Trophoblast cell (in vitro differentiated cells and primary cell): Measurements from ENCODE around the gene POLR1A.

ENCODE experiments used
- DNase-seq, 2 donors: peaks; one replicate each; pipeline ENCODE4 v3.0.0-alpha.2; 2016
- H2AFZ ChIP-seq: 2 replicates; pipeline ENCODE4 v1.6.1; 2013; ENCODE audit warnings: low read length, moderate library complexity, mild to moderate bottlenecking; ENCODE audit not compliant: insufficient read depth, poor library complexity
- H2AK5ac ChIP-seq: 2 replicates; pipeline ENCODE4 v1.6.1; 2013; ENCODE audit warnings: mild to moderate bottlenecking, low read length
- H2BK120ac ChIP-seq: 2 replicates; pipeline ENCODE4 v1.6.1; 2013; ENCODE audit warnings: low read length, mild to moderate bottlenecking, moderate library complexity; ENCODE audit not compliant: insufficient read depth, poor library complexity
- H2BK12ac ChIP-seq: 2 replicates; pipeline ENCODE4 v1.6.1; 2013; ENCODE audit warnings: mild to moderate bottlenecking, low read length, moderate library complexity
- H2BK5ac ChIP-seq: 2 replicates; pipeline ENCODE4 v1.6.1; 2013; ENCODE audit warnings: low read length, low read depth, moderate library complexity, mild to moderate bottlenecking; ENCODE audit not compliant: poor library complexity
- H3K14ac ChIP-seq: 2 replicates; pipeline ENCODE4 v1.6.1; 2013; ENCODE audit warnings: mild to moderate bottlenecking, low read length
- H3K18ac ChIP-seq: 2 replicates; pipeline ENCODE4 v1.6.1; 2013; ENCODE audit warnings: mild to moderate bottlenecking, low read length
- H3K23ac ChIP-seq: 2 replicates; pipeline ENCODE4 v1.6.1; 2013; ENCODE audit warnings: low read length
- H3K27ac ChIP-seq: 2 replicates; pipeline ENCODE4 v1.5.1; 2013; ENCODE audit warnings: low read depth, mild to moderate bottlenecking, inconsistent platforms, low read length, moderate library complexity
- H3K27me3 ChIP-seq: 2 replicates; pipeline ENCODE4 v1.6.1; 2013; ENCODE audit warnings: inconsistent platforms, mild to moderate bottlenecking, low read length, moderate library complexity; ENCODE audit not compliant: insufficient read depth
- H3K36me3 ChIP-seq, 2 experiments: 1 replicate in 1 of 2; 2 replicates in 1 of 2; pipeline ENCODE4 v1.6.1; 2013; ENCODE audit warnings: low read length in 2 of 2, mild to moderate bottlenecking in 2 of 2, moderate library complexity in 1 of 2; ENCODE audit not compliant: insufficient read depth in 2 of 2, control insufficient read depth in 1 of 2
- H3K4ac ChIP-seq: 2 replicates; pipeline ENCODE4 v1.6.1; 2013; ENCODE audit warnings: low read depth, mild to moderate bottlenecking, low read length, moderate library complexity
- H3K4me1 ChIP-seq, 2 experiments: 1 replicate in 1 of 2; 2 replicates in 1 of 2; pipeline ENCODE4 v1.6.1; 2013; ENCODE audit warnings: low read length in 2 of 2, mild to moderate bottlenecking in 2 of 2, moderate library complexity in 1 of 2; ENCODE audit not compliant: insufficient read depth in 2 of 2, control insufficient read depth in 1 of 2
- H3K4me2 ChIP-seq: 2 replicates; pipeline ENCODE4 v1.6.1; 2013; ENCODE audit warnings: inconsistent platforms, mild to moderate bottlenecking, low read length, moderate library complexity
- H3K4me3 ChIP-seq: 2 replicates; pipeline ENCODE4 v1.5.1; 2013; ENCODE audit warnings: mild to moderate bottlenecking, low read depth, low read length, inconsistent platforms
- H3K79me1 ChIP-seq: one replicate; pipeline ENCODE4 v1.6.1; 2013; ENCODE audit warnings: low read length
- H3K79me2 ChIP-seq: 2 replicates; pipeline ENCODE4 v1.6.1; 2013; ENCODE audit warnings: low read length, mild to moderate bottlenecking; ENCODE audit not compliant: control insufficient read depth, insufficient read depth, poor library complexity
- H3K9ac ChIP-seq: 2 replicates; pipeline ENCODE4 v1.6.1; 2013; ENCODE audit warnings: mild to moderate bottlenecking, low read length
- H3K9me3 ChIP-seq: 2 replicates; pipeline ENCODE4 v1.6.1; 2013; ENCODE audit warnings: low read depth, mild to moderate bottlenecking, control low read depth, inconsistent platforms, low read length; ENCODE audit not compliant: insufficient read depth
- H4K12ac ChIP-seq: 2 replicates; pipeline ENCODE4 v1.6.1; 2013; ENCODE audit warnings: low read depth, mild to moderate bottlenecking, low read length, moderate library complexity
- H4K8ac ChIP-seq: 2 replicates; pipeline ENCODE4 v1.6.1; 2013; ENCODE audit warnings: low read depth, mild to moderate bottlenecking, low read length, moderate library complexity
- H4K91ac ChIP-seq: one replicate; pipeline ENCODE4 v1.6.1; 2013; ENCODE audit warnings: low read depth, mild to moderate bottlenecking, low read length, moderate library complexity
- WGBS: extraction: QIAGEN DNeasy Blood & Tissue Kit; methylation state at CpG from one replicate; pipeline ENCODE4 v1.1.7; 2013; ENCODE audit warnings: missing lambda C conversion rate; ENCODE audit not compliant: insufficient read length, insufficient coverage; ENCODE audit errors: extremely low coverage; 5-methylcytosine and 5-hydroxymethylcytosine counted together

POLR1A gene

DNA sequence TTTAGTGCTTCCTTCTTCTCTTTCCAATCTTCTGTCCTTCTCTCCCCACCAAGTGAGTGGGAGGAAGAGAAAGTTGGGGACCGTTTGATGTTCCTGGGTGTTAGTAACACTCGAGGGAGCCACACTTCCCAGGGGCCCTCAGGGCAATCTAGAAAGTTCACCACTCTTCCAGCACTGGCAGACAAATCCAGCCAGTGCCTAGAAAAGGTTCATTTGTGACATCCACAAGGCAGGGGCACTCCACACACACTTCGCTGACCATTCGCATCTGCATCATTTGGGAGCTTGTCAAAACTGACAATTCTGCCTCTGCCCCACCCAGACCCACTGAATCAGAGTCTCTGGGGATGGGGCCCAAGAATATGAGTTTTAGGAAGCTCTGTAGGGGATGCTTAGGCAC lies 130.1 kb downstream of the POLR1A start:
- H3K27ac ChIP-seq = no peak overlapping the region
- H3K4me1 ChIP-seq = no peaks in the 10 kb centered on the region
- H2AFZ ChIP-seq = no peak overlapping the region
- no peaks in the 10 kb centered on the region for H3K27me3 ChIP-seq
- no peak overlapping the region for H3K9ac ChIP-seq
- no peak overlapping the region for H3K18ac ChIP-seq
- no peak overlapping the region for H4K12ac ChIP-seq
- H2BK5ac ChIP-seq = no peak overlapping the region
- no peak overlapping the region for H3K4me2 ChIP-seq
- H3K79me2 ChIP-seq = no peaks in the 10 kb centered on the region
- no peak overlapping the region for H2AK5ac ChIP-seq
- peaks cover 4% of the 10 kb centered on the region for H3K9me3 ChIP-seq
- H2BK120ac ChIP-seq = no peak overlapping the region
- H3K14ac ChIP-seq = no peak overlapping the region
- no peak overlapping the region for H2BK12ac ChIP-seq
- no peak overlapping the region for H4K91ac ChIP-seq
- no peaks in the 10 kb centered on the region for H3K36me3 ChIP-seq
- no peak overlapping the region for H4K8ac ChIP-seq
- WGBS = no CpG with 5 or more reads among the region's 4 CpGs
- H3K23ac ChIP-seq = no peak overlapping the region
- no peaks in the 10 kb centered on the region for H3K79me1 ChIP-seq
- DNase-seq = no peak
- no peak overlapping the region for H3K4ac ChIP-seq
- no peak overlapping the region for H3K4me3 ChIP-seq

DNA sequence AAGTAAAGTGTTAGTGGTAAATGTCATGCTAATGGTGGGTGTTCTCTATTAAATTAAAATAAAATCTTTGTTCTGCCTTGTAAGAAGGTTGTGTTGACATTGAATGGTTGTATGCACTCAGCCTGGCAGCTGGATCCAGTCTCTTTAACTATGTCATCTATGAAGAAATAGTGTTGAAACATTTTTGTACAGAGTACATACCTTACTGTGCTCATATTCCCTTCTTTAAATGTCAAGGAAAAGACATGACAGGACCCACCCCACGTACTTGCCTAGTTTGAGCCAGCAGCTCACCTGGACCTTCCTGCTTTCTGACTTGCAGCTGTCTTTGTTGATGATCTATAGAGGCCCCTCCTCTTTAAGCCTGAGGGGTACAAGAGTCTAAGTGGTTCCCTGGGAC lies 131.3 kb downstream of the POLR1A start:
- Histone ChIP-seq H3K9me3 (peaks cover 4% of the 10 kb centered on the region), H3K36me3 (no peaks in the 10 kb centered on the region), H3K27ac (no peak overlapping the region), H2BK5ac (no peak overlapping the region), H3K79me1 (no peaks in the 10 kb centered on the region), H4K12ac (no peak overlapping the region), H3K4me2 (no peak overlapping the region), H3K14ac (no peak overlapping the region), H3K23ac (no peak overlapping the region), H2BK120ac (no peak overlapping the region), H3K4me1 (no peaks in the 10 kb centered on the region), H3K27me3 (no peaks in the 10 kb centered on the region), H2AK5ac (no peak overlapping the region), H2BK12ac (no peak overlapping the region), H3K18ac (no peak overlapping the region), H2AFZ (no peak overlapping the region), H3K4ac (no peak overlapping the region), H4K91ac (no peak overlapping the region), H3K79me2 (no peaks in the 10 kb centered on the region), H3K4me3 (no peak overlapping the region), H3K9ac (no peak overlapping the region), H4K8ac (no peak overlapping the region)
- no CpG with 5 or more reads among the region's 1 CpG for WGBS
- peak in 1 of 2 donors; percentile 36 for DNase-seq

DNA sequence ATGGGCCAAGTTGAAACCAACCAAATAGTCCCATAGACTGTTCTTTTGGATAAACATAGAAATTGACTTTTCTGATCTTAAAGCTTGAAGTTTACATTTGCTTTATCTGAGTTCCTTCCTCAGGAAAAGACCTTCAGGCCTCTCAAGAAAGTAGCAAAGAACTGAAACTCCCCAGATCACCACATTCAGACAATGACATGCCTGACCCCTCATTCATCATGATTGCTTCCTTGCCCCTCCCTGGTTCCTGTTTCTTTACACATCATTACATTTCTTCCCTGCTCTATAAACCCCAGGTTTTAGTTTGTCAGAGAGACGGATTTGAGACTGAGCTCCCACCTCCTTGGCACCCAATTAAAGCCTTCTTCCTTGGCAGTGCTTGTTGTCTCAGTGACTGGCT lies 133.3 kb downstream of the POLR1A start:
- no peak overlapping the region for H3K18ac ChIP-seq

DNA sequence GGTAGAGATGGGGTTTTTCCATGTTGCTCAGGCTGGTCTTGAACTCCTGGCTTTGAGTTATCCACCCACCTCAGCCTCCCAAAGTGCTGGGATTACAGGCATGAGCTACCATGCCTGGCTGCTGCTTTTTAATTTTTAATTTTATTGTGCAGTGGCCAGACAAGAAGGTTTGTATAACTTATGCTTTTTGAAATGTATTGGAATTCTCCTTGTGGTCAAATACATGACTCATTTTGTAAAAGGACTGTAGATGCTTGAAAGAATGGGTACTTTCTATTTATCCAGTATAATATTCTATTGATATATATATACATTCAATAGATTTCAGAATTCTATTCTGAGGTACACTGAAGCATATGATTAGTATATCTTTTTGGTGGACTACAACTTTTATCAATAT lies 134.3 kb downstream of the POLR1A start:
- Histone ChIP-seq H2AK5ac (no peak overlapping the region), H3K79me2 (no peaks in the 10 kb centered on the region)

More for the DNA sequence above, 133.3 kb downstream of the POLR1A start:
- H3K4ac ChIP-seq = no peak overlapping the region
- no peak for DNase-seq
- no peak overlapping the region for H2AK5ac ChIP-seq
- H4K8ac ChIP-seq = no peak overlapping the region
- H3K36me3 ChIP-seq = no peaks in the 10 kb centered on the region
- H3K27me3 ChIP-seq = no peaks in the 10 kb centered on the region
- no peaks in the 10 kb centered on the region for H3K79me1 ChIP-seq
- H2BK12ac ChIP-seq = no peak overlapping the region
- no peak overlapping the region for H2BK5ac ChIP-seq
- no CpG with 5 or more reads among the region's 1 CpG for whole genome bisulfite sequencing
- peaks cover 4% of the 10 kb centered on the region for H3K9me3 ChIP-seq
- H3K4me1 ChIP-seq = no peaks in the 10 kb centered on the region
- no peak overlapping the region for H3K9ac ChIP-seq
- H3K79me2 ChIP-seq = no peaks in the 10 kb centered on the region
- no peak overlapping the region for H2BK120ac ChIP-seq
- H3K14ac ChIP-seq = no peak overlapping the region
- H2AFZ ChIP-seq = no peak overlapping the region
- no peak overlapping the region for H3K27ac ChIP-seq
- no peak overlapping the region for H3K4me3 ChIP-seq
- H4K91ac ChIP-seq = no peak overlapping the region
- no peak overlapping the region for H4K12ac ChIP-seq
- no peak overlapping the region for H3K23ac ChIP-seq
- H3K4me2 ChIP-seq = no peak overlapping the region

More for the DNA sequence above, 134.3 kb downstream of the POLR1A start:
- H2BK12ac ChIP-seq = no peak overlapping the region
- H3K9ac ChIP-seq = no peak overlapping the region
- no peak overlapping the region for H2BK120ac ChIP-seq
- H3K18ac ChIP-seq = no peak overlapping the region
- no peaks in the 10 kb centered on the region for H3K36me3 ChIP-seq
- H3K14ac ChIP-seq = no peak overlapping the region
- H3K79me1 ChIP-seq = no peaks in the 10 kb centered on the region
- H3K23ac ChIP-seq = no peak overlapping the region
- no peak overlapping the region for H2BK5ac ChIP-seq
- no peak overlapping the region for H3K4me2 ChIP-seq
- H3K4me3 ChIP-seq = no peak overlapping the region
- peaks cover 2% of the 10 kb centered on the region for H3K9me3 ChIP-seq
- no peak overlapping the region for H4K12ac ChIP-seq
- H3K4ac ChIP-seq = no peak overlapping the region
- H4K91ac ChIP-seq = no peak overlapping the region
- H2AFZ ChIP-seq = no peak overlapping the region
- no peak overlapping the region for H4K8ac ChIP-seq
- no peak for DNase-seq
- H3K27me3 ChIP-seq = no peaks in the 10 kb centered on the region
- no peak overlapping the region for H3K27ac ChIP-seq
- no peaks in the 10 kb centered on the region for H3K4me1 ChIP-seq
